ENCODE data around the gene GRHPR. TPM values are rescaled to one million over a fixed set of nuclear protein-coding genes. Genes with fewer than 3 reads are reported as not detected.

The GRHPR gene
- 101 and 106 TPM in 2 replicates for total RNA-seq

GRCh38 chr9:37422289-37423104 is at the start of gene GRHPR:
Gene GRHPR, plus strand, starts transcription at chr9:37422696. Its CDS starts 55 bp downstream, at chr9:37422751.

GRCh38 chr9:37465249-37466036 is 42.9 kb downstream of the GRHPR start, which contains the start of gene ZBTB5:
Gene ZBTB5, minus strand, starts transcription at chr9:37465450. Its CDS starts 22,899 bp downstream, at chr9:37442551.

GRCh38 chr9:37485389-37486255 is 63.1 kb downstream of the GRHPR start, which contains the start of gene POLR1E:
Gene POLR1E, plus strand, starts transcription at chr9:37485948. Its CDS starts 100 bp downstream, at chr9:37486048.

Other genes with a start within 250 kb of the GRHPR start
- 5.3 and 15.7 TPM in 2 replicates for gene ZBTB5, start 42.8 kb downstream of the GRHPR start, total RNA-seq
- 14.2 and 17.1 TPM in 2 replicates for gene POLR1E, start 63.3 kb downstream of the GRHPR start, total RNA-seq
- 8.4 and 15.5 TPM in 2 replicates for gene FBXO10, start 153.7 kb downstream of the GRHPR start, total RNA-seq
- 118 and 146 TPM in 2 replicates for gene TOMM5, start 169.9 kb downstream of the GRHPR start, total RNA-seq
- not detected in 2 replicates for gene FRMPD1, start 228.3 kb downstream of the GRHPR start, total RNA-seq

Data from bladder microvascular endothelial cell (primary cell).